Liver (tissue), 9 donors: ENCODE results near the gene RBX1. TPM values are rescaled to one million over a fixed set of nuclear protein-coding genes. Genes with fewer than 3 reads are reported as not detected.

Experiments
- DNase-seq: peaks from one replicate; pipeline ENCODE4 v3.0.0-alpha.2; 2017; ENCODE audit warnings: low spot score
- H3K27ac ChIP-seq, 2 donors: one replicate each; pipeline ENCODE4 v1.7.0; 2013; ENCODE audit warnings: inconsistent platforms in 2 of 2, low read length in 2 of 2, control low read depth in 1 of 2, low read depth in 1 of 2, mild to moderate bottlenecking in 1 of 2
- H3K27me3 ChIP-seq, 4 donors: one replicate each; pipeline versions ENCODE4 v1.6.1 to v1.7.0; 2013; ENCODE audit warnings: low read length in 3 of 4, inconsistent platforms in 1 of 4, mild to moderate bottlenecking in 1 of 4, moderate library complexity in 1 of 4; ENCODE audit not compliant: control insufficient read depth in 4 of 4, insufficient read depth in 4 of 4
- H3K36me3 ChIP-seq, 4 donors: one replicate each; pipeline versions ENCODE4 v1.6.1 to v1.7.0; 2013; ENCODE audit warnings: low read length in 3 of 4, mild to moderate bottlenecking in 3 of 4, low read depth in 1 of 4, moderate library complexity in 1 of 4; ENCODE audit not compliant: control insufficient read depth in 4 of 4, insufficient read depth in 3 of 4
- H3K4me1 ChIP-seq, 4 donors: one replicate each; pipeline versions ENCODE4 v1.6.1 to v1.7.0; 2013; ENCODE audit warnings: low read length in 3 of 4, mild to moderate bottlenecking in 3 of 4, moderate library complexity in 1 of 4; ENCODE audit not compliant: control insufficient read depth in 4 of 4, insufficient read depth in 4 of 4
- H3K4me3 ChIP-seq, 3 donors: one replicate each; pipeline versions ENCODE4 v1.6.1 to v1.7.0; 2013; ENCODE audit warnings: low read length in 3 of 3, control low read depth in 1 of 3, low read depth in 1 of 3, mild to moderate bottlenecking in 1 of 3
- H3K9ac ChIP-seq, 2 donors: one replicate each; pipeline ENCODE4 v1.7.0; 2013; ENCODE audit warnings: low read length in 2 of 2, mild to moderate bottlenecking in 2 of 2, moderate library complexity in 2 of 2, control low read depth in 1 of 2, low read depth in 1 of 2
- H3K9me3 ChIP-seq, 4 donors: one replicate each; pipeline versions ENCODE4 v1.6.1 to v1.7.0; 2013; ENCODE audit warnings: low read length in 3 of 4; ENCODE audit not compliant: control insufficient read depth in 4 of 4
- EGR1 ChIP-seq, 2 donors: IDR thresholded peaks; 2 replicates each; pipeline ENCODE4 v1.6.1; 2016 to 2018; ENCODE audit warnings: antibody characterized with exemption in 2 of 2, low read depth in 2 of 2
- FOXA1 ChIP-seq: IDR thresholded peaks from 2 replicates; pipeline ENCODE4 v1.6.1; 2016; ENCODE audit warnings: antibody characterized with exemption
- FOXA2 ChIP-seq: IDR thresholded peaks from 2 replicates; pipeline ENCODE4 v1.6.1; 2016; ENCODE audit warnings: antibody characterized with exemption
- GABPA ChIP-seq, 2 donors: IDR thresholded peaks in 1 of 2; conservative IDR thresholded peaks in 1 of 2; 2 replicates each; pipeline ENCODE4 v1.6.1; 2016; ENCODE audit warnings: antibody characterized with exemption in 2 of 2, mild to moderate bottlenecking in 1 of 2, moderate library complexity in 1 of 2
- HNF4A ChIP-seq, 2 donors: conservative IDR thresholded peaks; 2 replicates each; pipeline ENCODE4 v1.6.1; 2016; ENCODE audit warnings: antibody characterized with exemption in 2 of 2, mild to moderate bottlenecking in 2 of 2
- HNF4G ChIP-seq: IDR thresholded peaks from 2 replicates; pipeline ENCODE4 v1.6.1; 2016; ENCODE audit warnings: antibody characterized with exemption
- JUND ChIP-seq, 2 donors: IDR thresholded peaks; 2 replicates each; pipeline ENCODE4 v1.6.1; 2016; ENCODE audit warnings: antibody characterized with exemption in 2 of 2
- NR2F2 ChIP-seq: IDR thresholded peaks from 2 replicates; pipeline ENCODE4 v1.6.1; 2016; ENCODE audit warnings: antibody characterized with exemption
- RAD21 ChIP-seq, 2 donors: IDR thresholded peaks; 2 replicates each; pipeline ENCODE4 v1.6.1; 2016; ENCODE audit warnings: antibody characterized with exemption in 2 of 2, mild to moderate bottlenecking in 2 of 2
- RXRA ChIP-seq, 2 donors: IDR thresholded peaks; 2 replicates each; pipeline ENCODE4 v1.6.1; 2017 to 2018; ENCODE audit warnings: antibody characterized with exemption in 2 of 2, mild to moderate bottlenecking in 1 of 2
- SP1 ChIP-seq: IDR thresholded peaks from 2 replicates; pipeline ENCODE4 v1.6.1; 2018; ENCODE audit warnings: antibody characterized with exemption, mild to moderate bottlenecking
- TAF1 ChIP-seq: conservative IDR thresholded peaks from 2 replicates; pipeline ENCODE4 v1.6.1; 2016; ENCODE audit warnings: antibody characterized with exemption, mild to moderate bottlenecking
- WGBS: extraction: QIAGEN DNeasy Blood & Tissue Kit; methylation state at CpG from one replicate; pipeline ENCODE4 v1.1.7; 2013; 5-methylcytosine and 5-hydroxymethylcytosine counted together
- polyA plus RNA-seq, 2 donors: library from polyadenylated mRNA; stranded (reverse) in 1 of 2; unstranded in 1 of 2; fragments of 200-250 nt in 1 of 2; fragments of >200 nt in 1 of 2; fragmentation: Nextera tagmentation in 1 of 2; extraction: Ambion mirVana in 1 of 2; gene quantifications; one replicate each; pipeline versions ENCODE4 v1.2.1 to v1.2.3, GENCODE V29; 2013 to 2015
- total RNA-seq, 2 donors: library from RNA; depleted of rRNA; stranded (reverse); fragments of >200 nt; gene quantifications; one replicate each; pipeline ENCODE4 v1.2.3, GENCODE V29; 2014
- TF ChIP-seq, protein P1 (sequence below): IDR thresholded peaks from 2 replicates; pipeline ENCODE4 v1.6.1; 2016; ENCODE audit warnings: antibody characterized with exemption
- TF ChIP-seq, protein P2 (sequence below): IDR thresholded peaks from 2 replicates; pipeline ENCODE4 v1.6.1; 2016; ENCODE audit warnings: antibody characterized with exemption
- TF ChIP-seq, protein P3 (sequence below): IDR thresholded peaks from 2 replicates; pipeline ENCODE4 v1.6.1; 2016; ENCODE audit warnings: antibody characterized with exemption
- TF ChIP-seq, protein P4 (sequence below): IDR thresholded peaks from 2 replicates; pipeline ENCODE4 v1.6.1; 2016; ENCODE audit warnings: antibody characterized with exemption, mild to moderate bottlenecking
- TF ChIP-seq, protein P5 (sequence below): fragments of 150-350 bp; IDR thresholded peaks from 2 replicates; pipeline ENCODE4 v1.5.1; 2017; ENCODE audit warnings: improper control_type of control experiment, low read depth, low read length; ENCODE audit not compliant: missing input control
- donor health status: healthy.
- donor health status: healthy.
- donor health status: healthy.
- donor health status: healthy.
- donor health status: healthy.

RBX1 gene
- total and polyA plus RNA-seq, 4 donors: 11.0 to 85.3 (median 46.0) TPM

DNA sequence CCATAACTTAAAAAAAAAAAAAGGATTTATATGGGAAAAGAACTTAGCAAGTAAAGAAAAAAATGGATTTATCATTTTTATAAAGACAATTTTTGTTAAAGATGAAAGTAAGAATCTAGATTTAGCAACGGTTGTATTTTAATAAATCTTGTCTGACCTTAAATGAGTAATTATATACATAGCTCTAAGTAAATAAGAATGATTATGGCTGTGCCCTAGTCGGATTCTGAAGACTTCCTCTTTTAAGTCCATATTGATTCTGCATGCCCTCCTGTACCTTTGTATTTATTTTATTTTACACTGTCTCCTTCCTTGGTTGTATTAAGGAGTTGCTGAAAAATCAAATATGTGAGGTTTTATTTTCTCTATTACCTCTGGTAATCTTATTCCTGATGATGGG lies 7.1 kb downstream of the RBX1 start:
- H3K4me3 ChIP-seq: no peak overlapping the region
- DNase-seq: no peak
- TF ChIP-seq EGR1 (IDR thresholded peaks at IDR 0.05; ENCODE audit: low read depth in 2 of 2) (no peak), GABPA (IDR thresholded peaks at IDR 0.05 in 1 of 2, conservative IDR thresholded peaks at IDR 0.05 in 1 of 2) (no peak), NR2F2 (no peak), RXRA (IDR thresholded peaks at IDR 0.05) (no peak), FOXA2 (no peak), FOXA1 (no peak), TAF1 (no peak), HNF4G (no peak), HNF4A (conservative IDR thresholded peaks at IDR 0.05) (no peak), JUND (IDR thresholded peaks at IDR 0.05) (no peak), RAD21 (IDR thresholded peaks at IDR 0.05) (no peak), SP1 (no peak)
- TF ChIP-seq, protein P1, sequence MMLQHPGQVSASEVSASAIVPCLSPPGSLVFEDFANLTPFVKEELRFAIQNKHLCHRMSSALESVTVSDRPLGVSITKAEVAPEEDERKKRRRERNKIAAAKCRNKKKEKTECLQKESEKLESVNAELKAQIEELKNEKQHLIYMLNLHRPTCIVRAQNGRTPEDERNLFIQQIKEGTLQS: no peak
- TF ChIP-seq, protein P2, sequence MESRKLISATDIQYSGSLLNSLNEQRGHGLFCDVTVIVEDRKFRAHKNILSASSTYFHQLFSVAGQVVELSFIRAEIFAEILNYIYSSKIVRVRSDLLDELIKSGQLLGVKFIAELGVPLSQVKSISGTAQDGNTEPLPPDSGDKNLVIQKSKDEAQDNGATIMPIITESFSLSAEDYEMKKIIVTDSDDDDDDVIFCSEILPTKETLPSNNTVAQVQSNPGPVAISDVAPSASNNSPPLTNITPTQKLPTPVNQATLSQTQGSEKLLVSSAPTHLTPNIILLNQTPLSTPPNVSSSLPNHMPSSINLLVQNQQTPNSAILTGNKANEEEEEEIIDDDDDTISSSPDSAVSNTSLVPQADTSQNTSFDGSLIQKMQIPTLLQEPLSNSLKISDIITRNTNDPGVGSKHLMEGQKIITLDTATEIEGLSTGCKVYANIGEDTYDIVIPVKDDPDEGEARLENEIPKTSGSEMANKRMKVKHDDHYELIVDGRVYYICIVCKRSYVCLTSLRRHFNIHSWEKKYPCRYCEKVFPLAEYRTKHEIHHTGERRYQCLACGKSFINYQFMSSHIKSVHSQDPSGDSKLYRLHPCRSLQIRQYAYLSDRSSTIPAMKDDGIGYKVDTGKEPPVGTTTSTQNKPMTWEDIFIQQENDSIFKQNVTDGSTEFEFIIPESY: no peak
- TF ChIP-seq, protein P3, sequence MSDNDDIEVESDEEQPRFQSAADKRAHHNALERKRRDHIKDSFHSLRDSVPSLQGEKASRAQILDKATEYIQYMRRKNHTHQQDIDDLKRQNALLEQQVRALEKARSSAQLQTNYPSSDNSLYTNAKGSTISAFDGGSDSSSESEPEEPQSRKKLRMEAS: no peak
- TF ChIP-seq, protein P4, sequence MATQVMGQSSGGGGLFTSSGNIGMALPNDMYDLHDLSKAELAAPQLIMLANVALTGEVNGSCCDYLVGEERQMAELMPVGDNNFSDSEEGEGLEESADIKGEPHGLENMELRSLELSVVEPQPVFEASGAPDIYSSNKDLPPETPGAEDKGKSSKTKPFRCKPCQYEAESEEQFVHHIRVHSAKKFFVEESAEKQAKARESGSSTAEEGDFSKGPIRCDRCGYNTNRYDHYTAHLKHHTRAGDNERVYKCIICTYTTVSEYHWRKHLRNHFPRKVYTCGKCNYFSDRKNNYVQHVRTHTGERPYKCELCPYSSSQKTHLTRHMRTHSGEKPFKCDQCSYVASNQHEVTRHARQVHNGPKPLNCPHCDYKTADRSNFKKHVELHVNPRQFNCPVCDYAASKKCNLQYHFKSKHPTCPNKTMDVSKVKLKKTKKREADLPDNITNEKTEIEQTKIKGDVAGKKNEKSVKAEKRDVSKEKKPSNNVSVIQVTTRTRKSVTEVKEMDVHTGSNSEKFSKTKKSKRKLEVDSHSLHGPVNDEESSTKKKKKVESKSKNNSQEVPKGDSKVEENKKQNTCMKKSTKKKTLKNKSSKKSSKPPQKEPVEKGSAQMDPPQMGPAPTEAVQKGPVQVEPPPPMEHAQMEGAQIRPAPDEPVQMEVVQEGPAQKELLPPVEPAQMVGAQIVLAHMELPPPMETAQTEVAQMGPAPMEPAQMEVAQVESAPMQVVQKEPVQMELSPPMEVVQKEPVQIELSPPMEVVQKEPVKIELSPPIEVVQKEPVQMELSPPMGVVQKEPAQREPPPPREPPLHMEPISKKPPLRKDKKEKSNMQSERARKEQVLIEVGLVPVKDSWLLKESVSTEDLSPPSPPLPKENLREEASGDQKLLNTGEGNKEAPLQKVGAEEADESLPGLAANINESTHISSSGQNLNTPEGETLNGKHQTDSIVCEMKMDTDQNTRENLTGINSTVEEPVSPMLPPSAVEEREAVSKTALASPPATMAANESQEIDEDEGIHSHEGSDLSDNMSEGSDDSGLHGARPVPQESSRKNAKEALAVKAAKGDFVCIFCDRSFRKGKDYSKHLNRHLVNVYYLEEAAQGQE: no peak
- TF ChIP-seq, protein P5, sequence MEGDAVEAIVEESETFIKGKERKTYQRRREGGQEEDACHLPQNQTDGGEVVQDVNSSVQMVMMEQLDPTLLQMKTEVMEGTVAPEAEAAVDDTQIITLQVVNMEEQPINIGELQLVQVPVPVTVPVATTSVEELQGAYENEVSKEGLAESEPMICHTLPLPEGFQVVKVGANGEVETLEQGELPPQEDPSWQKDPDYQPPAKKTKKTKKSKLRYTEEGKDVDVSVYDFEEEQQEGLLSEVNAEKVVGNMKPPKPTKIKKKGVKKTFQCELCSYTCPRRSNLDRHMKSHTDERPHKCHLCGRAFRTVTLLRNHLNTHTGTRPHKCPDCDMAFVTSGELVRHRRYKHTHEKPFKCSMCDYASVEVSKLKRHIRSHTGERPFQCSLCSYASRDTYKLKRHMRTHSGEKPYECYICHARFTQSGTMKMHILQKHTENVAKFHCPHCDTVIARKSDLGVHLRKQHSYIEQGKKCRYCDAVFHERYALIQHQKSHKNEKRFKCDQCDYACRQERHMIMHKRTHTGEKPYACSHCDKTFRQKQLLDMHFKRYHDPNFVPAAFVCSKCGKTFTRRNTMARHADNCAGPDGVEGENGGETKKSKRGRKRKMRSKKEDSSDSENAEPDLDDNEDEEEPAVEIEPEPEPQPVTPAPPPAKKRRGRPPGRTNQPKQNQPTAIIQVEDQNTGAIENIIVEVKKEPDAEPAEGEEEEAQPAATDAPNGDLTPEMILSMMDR: no peak
- peaks cover 6 to 14% (median 8%) of the 10 kb centered on the region in 4 donors for H3K36me3 ChIP-seq
- H3K27ac ChIP-seq: no peak overlapping the region
- peaks cover 0 to 3% (median 0%) of the 10 kb centered on the region in 4 donors for H3K4me1 ChIP-seq
- no peaks in the 10 kb centered on the region for H3K27me3 ChIP-seq
- no peaks in the 10 kb centered on the region for H3K9me3 ChIP-seq
- no peak overlapping the region for H3K9ac ChIP-seq
- WGBS: 81% methylated on average over 2 of the region's 2 CpGs

DNA sequence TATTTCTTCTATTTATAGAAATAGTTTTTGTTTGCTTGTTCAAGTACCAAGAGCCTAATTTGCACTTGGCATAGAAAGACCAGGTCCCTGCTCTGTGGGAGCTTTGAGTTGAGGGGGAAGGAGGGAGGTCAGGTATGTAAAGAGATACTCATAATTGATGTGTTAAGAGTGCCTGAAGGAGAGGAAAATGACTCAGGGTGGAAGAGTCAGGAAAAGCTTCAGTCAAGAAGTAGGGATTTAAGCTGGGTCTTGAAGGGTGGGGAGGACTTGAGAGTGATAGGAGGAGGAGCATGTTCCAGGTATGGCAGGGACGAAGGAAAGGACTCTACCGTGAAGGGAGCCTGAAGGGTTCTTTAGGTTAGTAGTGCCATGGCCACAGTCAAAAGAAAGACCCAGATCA lies 9.0 kb downstream of the RBX1 start:
- Histone ChIP-seq H3K9me3 (no peaks in the 10 kb centered on the region), H3K36me3 (peaks cover 7 to 20% (median 16%) of the 10 kb centered on the region in 4 donors), H3K4me3 (no peak overlapping the region), H3K9ac (no peak overlapping the region), H3K4me1 (no peaks in the 10 kb centered on the region), H3K27me3 (no peaks in the 10 kb centered on the region), H3K27ac (no peak overlapping the region)
- 93% methylated on average over 2 of the region's 2 CpGs for WGBS
- DNase-seq: no peak
- TF ChIP-seq, protein P2: no peak
- TF ChIP-seq JUND (IDR thresholded peaks at IDR 0.05) (no peak), HNF4G (no peak), NR2F2 (no peak), FOXA1 (no peak)
- TF ChIP-seq, protein P4: no peak
- TF ChIP-seq, protein P1: no peak
